NCI-H2107 treated with DMSO at 0.1 percent for 48 hours (cell line): Measurements from ENCODE around the gene SUMO2.
"Not testable (repeated sequence)": the region's sequence is repeated elsewhere in the genome, so short reads cannot be mapped to it uniquely, and the experiment has no call there.

ENCODE experiments used
- DNase-seq: peaks from one replicate; lab custom pipeline; 2025; ENCODE audit not compliant: unreplicated experiment; lab: John Stamatoyannopoulos, UW

The SUMO2 gene

DNA sequence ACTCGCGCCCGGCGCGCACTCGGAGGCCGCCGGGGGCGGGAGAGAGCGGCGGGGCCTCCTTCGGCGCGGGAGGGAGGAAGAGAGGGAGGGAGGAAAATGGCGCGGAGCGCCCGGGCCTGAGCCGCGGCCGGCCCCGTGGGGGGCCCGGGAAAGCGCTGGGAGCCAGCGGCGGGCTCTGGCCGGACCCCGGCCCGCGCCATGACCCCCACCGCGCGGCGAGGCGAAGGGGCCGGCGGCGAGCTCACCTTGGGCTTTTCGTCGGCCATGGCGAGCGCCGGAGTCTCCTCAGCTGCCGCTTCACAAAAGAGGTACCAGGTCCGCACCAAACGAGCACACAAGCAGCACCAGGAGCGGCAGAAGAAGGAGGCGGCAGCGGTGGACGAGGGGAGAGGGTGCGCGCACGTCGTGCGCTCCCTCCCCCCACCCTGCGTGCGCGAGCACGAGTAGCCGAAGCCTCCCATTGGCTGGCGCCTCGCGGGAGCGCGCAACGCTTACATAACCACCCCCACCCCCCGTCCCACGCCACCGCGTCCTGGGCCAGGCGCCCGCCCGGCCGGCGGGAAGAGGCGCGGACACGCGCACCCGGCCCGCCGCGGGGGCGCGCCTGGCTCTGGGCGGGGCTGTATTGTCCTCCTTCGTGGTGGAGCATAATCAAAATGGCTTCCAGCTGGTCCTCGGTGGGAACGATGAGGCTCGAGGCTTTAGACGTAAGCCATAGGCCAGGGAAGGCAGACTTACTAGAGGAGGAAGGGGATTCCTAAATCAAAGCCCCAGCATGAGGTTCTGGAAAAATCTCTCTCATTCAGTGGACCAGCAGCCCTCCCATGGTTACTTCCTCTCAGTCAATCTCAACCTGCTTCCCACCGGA is at the start of gene SUMO2:
Gene SUMO2 (minus strand): TSS at position 391 of the 868 bp plus-strand sequence. CDS start 125 bp downstream, at position 266.
- DNase-seq, result peak; percentile 74

DNA sequence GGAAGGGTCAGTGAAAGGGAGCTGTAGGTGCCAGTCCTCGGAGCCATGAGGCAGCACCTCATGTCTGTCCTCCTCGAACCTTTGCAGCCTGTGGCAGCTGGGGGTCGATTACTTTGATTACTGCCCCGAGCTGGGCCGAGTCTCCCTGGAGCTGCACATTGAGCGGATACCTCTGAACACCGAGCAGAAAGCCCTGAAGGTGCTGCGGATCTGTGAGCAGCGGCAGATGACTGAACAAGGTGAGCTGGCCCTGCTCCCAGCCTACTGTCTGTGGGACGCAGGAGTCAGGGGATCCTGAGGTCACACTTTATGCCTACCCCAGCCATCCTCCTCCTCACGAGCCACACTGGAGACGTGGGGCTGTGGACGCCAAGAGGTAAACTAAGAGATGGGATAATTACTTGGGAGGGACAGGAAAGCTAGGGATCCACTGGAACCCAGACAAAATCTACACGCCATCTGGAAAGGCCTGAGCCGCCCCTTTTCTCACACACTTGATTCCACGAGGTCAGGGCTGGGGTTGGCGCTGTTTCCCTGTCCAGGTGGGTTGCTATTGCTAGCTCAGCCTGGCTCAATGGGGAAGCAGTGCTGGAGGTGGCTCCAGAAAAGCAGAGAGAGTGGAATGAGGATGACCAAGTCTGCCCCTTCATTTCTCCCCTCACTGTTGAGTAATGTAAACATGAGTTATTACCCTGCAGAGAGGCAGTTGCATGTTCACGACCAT is 49.1 kb upstream of the SUMO2 start:
- DNase-seq, result no peak

DNA sequence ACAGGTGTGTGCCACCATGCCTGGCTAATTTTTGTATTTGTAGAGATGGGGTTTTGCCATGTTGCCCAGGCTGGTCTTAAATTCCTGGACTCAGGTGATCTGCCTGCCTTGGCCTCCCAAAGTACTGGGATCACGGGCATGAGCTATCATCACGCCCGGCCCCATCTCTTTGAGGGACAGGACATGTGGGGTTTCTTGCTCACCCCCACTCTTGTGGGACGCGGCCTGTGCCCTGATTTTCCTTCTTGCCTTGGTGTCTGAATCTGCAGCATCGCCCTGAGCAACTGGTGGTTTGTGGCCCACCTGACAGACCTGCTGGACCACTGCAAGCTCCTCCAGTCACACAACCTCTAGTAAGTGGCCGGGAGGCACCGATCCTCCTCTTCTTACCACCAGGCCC is 48.3 kb upstream of the SUMO2 start:
- no peak for DNase-seq

DNA sequence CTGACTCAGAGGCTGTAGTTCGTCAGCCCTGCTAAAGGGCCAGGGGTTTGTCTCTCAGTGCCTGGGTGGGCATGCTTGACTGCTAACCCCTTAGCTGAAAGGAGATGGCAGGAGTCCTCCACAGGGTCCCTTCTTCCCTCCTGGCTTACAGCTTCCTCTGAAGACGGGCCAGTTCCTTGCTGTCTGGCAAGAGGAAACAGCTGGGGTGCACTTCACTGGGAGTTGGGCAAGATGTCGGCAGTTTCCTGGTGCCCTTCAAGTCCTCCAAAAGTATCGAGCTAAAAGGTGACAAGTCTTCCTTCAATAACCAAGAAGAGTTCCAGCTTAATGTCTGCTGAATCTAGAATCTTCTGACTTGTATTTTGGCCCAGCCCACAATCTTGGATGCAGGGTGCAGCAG is 46.1 kb upstream of the SUMO2 start:
- no peak for DNase-seq

DNA sequence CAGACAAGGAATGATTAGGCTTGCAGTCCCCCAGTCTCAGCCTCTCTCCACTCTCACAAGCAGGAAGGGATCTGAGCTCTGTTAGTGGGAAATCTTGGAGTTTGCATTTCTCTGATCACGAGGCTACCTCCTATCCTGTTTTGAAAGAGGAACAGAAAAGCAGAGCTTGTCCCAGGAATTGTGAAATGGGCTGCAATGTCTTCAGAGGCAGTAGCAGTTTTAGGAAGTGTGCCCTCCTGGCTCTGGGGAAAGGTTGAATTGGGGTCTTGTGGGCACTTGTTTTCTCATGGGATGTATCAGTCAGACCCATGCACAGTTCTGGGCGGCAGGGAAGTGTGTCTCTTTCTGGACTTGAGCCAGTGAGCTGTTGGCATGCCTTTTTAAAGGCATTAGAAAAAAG is 45.5 kb upstream of the SUMO2 start:
- no peak for DNase-seq

DNA sequence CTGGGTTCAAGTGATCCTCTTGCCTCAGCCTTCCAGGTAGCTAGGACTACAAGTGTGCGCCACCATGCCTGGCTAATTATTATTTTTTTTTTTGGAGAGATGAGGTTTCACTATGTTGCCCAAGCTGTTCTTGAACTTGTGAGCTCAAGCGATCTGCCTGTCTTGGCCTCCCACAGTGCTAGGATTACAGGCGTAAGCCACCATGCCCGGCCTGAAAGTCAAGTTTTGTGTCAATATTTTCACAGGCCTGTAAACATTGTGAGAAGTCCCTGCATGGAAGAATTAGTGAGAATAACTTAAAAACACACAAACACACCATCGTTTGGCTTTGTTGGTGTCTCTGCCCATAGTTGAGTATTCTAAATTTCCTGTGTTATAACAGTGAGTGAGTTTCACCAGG is 45.0 kb upstream of the SUMO2 start:
- no peak for DNase-seq

DNA sequence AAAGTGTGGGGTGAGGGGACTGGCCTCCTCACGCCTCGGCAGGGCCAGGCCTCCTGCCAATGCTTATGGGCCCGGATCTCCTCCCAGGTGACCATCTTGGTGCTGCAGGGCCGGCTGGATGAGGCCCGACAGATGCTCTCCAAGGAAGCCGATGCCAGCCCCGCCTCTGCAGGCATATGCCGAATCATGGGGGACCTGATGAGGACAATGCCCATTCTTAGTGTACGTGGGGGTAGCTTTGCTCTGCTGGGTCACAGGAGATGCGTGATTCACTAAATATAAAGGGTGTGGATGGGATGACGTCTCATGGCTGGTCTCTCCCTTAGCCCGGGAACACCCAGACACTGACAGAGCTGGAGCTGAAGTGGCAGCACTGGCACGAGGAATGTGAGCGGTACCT is 42.3 kb upstream of the SUMO2 start:
- DNase-seq, result no peak

DNA sequence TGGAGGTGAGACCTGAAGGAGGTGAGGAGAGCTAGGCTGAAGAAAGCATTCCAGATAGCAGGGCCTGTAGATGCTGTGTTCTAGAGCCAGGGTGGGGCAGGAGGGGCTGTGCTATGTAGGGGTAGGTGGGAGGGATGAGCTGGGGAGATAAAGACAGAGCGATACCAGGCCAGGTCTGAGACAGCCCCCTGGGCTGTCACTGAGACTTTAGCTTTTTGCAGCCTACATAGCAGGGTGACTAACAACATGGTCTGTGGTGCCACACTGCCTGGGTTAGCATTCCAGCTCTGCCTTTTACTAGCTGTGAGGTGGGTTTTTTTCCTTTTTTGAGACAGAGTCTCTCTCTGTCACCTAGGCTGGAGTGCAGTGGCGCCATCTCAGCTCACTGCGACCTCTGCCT is 37.1 kb upstream of the SUMO2 start:
- no peak for DNase-seq

DNA sequence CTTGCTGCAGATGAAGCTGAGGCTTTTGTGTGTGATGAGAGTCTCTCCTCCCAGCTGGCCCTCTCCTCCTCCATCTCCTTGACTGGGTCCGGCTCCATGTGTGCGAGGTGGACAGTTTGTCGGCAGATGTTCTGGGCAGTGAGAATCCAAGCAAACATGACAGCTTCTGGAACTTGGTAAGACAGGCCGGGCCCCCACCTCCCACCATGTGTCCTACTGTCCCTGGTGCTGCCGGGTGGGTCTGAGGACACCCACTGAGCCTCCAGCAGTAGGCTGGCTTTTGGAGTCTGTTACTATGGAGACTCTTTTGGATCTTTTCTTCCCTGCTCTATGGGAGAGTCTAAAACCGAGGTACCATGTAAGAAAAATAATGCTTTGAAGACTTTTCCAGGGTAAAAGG is 35.4 kb upstream of the SUMO2 start:
- no peak for DNase-seq

DNA sequence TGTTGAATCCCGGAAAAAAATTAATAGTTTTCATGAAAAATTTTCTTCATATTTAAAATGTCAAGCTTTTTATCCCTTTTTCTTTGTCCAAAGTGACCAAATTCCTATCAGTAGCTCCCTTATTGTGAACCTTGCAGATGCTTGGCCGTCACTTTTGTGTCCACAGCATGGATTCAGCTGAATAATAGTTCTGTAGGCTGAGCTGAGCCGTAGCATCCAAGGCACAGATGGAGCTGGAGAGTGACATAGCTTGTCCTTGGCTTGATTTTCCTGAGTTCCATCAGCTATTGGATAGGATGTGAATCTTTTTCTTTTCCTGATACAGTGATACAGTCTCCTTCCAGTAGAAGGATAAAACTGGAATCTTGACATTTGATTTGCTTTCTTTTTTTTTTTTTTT is 26.3 kb upstream of the SUMO2 start:
- DNase-seq, result no peak

DNA sequence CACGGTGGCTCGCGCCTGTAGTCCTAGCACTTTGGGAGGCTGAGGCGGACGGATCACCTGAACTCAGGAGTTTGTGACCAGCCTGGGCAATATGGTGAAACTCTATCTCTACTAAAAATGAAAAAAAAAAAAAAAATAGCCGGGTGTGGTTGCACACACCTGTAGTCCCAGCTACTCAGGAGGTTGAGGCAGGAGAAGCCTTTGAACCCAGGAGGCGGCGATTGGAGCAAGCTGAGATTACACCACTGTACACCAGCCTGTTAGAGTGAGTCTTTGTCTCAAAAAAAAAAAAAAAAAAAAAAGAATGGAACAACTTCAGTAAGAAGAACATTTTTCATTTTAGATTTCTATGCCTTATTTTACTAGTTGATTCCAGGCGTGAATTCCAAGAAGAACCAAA is 25.4 kb upstream of the SUMO2 start:
- no peak for DNase-seq

DNA sequence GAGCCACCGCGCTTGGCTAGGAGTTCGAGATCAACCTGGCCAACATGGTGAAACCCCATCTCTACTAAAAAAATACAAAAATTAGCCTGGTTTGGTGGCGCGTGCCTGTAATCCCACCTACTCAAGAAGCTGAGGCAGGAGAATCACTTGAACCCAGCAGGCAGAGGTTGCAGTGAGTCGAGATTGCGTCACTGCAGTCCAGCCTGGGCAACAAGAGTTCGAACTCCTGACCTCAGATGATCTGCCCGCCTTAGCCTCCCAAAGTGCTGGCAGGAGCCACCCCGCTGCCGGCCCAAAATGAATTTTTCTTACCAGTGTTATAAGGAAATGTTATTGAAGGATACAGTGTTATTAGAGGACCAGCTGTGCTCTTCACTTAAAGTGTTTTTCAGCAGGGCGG is 25.0 kb upstream of the SUMO2 start:
- DNase-seq, result no peak

DNA sequence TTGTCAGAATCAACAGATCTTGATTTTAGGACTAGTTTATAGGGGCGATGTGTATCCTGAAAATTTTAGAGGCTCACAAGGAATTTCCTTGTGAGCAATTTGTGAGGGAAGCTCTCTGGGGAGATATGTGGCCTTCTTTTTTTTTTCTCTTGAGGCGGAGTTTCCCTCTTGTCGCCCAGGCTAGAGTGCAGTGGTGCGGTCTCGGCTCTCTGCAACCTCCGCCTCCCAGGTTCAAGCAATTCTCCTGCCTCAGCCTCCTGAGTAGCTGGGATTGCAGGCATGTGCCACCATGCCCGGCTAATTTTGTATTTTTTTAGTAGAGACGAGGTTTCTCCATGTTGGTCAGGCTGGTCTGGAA is 24.3 kb upstream of the SUMO2 start:
- not testable (repeated sequence) for DNase-seq

DNA sequence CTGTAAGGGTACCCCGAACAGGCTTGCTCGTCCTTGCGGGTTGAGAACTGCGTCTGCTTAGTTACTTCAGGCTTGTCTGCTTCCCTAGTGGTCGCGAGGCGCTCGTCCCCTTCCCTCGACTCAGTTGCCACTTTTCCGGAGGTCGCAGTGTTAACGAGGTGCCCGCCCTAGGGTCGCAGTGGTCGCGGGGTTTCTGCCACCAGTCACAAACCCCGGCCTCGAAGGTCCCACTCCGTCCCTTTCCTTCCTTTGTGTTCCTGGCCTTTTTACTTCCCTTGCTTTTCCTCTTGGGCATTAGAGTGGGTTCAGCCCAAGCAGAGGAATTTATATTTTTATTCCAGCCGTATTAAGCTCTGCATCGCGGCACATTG is 23.0 kb upstream of the SUMO2 start:
- no peak for DNase-seq

DNA sequence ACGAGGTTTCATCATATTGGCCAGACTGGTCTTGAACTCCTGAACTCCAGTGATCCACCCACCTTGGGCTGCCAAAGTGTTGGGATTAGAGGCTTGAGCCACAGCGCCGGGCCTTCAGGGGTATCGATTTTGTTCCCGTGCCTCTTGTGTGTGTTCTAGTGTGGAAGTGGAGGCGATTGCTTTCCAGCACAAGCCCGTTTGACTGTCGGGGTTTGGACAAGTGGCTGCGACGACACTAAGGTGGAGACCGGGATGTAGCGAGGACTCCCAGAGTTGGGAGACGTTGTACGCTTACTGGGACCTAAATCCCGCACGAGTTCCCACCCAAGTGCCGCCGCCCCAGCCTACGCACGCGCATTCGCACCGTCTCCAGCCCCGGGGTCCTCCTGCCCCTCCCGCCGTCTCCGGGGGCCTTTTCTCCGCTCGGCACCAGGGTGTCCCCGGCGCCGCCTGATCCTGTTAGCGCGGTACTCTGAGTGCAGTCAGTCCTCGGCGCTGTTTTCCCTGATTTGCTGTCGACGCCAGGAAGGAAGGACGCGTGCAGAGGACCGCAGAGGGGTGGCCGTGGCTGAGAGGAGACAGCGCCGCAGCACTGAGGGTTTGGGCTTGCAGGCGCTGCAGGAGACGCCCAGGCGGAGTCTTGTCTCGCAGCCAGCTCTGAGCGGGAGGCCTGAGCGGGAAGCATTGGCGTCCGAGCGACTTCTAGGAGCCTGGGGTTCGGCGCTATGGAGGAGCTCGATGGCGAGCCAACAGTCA is 22.5 kb upstream of the SUMO2 start, which contains the start of gene NUP85:
Gene NUP85 (plus strand): TSS at position 643 of the 756 bp plus-strand sequence. CDS start 83 bp downstream, at position 726.
- DNase-seq, result peak; percentile 85

DNA sequence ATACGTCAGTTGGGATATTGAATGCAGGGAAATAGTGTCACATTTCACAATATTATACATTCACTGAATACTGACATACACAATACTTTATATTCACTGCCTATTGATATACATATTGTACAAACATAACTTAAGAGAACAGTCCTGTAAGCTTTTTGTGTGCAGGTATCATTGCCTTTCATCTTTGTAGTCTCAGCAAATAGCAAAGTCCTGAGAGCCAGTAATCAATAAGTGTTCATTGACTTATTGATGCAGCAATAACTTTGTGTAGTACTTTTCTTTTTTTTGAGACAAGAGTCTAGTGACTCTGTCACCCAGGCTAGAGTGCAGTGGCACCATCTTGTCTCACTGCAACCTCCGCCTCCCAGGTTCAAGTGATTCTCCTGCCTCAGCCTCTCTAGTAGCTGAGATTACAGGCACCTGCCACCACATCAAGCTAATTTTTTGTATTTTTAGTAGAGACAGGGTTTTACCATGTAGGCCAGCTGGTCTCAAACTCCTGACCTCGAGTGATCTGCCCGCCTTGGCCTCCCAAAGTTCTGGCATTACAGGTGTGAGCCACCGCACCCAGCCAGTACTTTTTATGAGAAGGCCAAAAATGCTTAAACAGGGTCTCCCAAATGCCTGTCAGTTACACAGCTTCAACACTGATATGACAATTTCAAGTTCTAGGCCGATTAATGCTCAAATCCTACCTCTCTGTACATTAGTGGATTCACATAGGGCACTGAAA is 17.3 kb upstream of the SUMO2 start:
- no peak for DNase-seq

DNA sequence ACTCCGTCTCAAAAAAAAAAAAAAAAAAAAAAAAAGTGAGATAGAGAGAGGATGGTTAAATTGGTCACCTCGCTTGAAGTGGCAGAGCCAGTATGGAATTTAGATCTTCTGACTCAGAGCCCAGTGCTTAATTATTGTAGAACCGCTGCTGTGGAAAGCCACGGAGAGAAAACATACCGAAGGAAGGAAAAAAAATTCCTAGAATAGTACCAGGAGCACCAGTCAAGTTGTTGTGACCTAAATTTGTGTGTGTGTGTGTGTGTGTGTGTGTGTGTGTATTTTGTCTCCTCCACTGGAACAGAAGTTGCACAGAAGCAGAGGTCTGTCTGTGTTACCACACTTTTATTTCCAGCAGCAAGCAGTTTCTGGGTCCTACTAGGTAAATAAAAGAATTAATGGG is 12.1 kb upstream of the SUMO2 start:
- no peak for DNase-seq

DNA sequence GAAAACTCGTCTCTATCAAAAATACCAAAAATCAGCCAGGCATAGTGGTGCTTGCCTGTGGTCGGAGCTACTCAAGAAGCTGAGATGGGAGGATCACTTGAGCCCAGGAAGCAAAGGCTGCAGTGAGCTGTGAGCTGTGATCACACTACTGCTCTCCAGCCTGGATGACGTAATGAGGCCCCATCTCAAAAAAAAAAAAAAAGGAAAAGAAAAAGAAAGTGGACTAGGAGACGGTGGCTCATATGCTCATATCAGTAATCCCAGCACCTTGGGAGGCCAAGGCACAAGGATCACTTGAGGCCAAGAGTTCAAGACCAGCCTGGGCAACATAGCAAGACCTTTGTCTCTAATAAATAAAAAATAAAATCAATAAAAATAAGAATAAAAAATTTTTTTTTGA is 8.8 kb upstream of the SUMO2 start:
- no peak for DNase-seq

DNA sequence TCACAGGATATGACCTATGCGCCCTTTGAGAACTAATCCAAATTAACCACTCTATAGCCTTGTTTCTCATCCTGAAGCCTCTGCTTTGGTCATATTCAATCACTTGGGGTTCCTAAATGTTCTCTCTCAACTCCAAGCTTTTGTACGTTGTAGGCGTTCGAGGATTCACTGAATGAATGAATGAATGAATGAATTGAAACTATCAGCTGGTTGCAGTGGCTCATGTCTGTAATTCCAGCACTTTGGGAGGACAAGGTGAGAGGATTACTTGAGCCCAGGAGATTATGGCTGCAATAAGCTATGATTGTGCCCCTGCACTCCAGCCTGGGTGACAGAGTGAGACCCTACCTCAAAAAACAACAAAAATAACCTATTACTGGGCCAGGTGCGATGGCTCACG is 5.9 kb upstream of the SUMO2 start:
- no peak for DNase-seq

DNA sequence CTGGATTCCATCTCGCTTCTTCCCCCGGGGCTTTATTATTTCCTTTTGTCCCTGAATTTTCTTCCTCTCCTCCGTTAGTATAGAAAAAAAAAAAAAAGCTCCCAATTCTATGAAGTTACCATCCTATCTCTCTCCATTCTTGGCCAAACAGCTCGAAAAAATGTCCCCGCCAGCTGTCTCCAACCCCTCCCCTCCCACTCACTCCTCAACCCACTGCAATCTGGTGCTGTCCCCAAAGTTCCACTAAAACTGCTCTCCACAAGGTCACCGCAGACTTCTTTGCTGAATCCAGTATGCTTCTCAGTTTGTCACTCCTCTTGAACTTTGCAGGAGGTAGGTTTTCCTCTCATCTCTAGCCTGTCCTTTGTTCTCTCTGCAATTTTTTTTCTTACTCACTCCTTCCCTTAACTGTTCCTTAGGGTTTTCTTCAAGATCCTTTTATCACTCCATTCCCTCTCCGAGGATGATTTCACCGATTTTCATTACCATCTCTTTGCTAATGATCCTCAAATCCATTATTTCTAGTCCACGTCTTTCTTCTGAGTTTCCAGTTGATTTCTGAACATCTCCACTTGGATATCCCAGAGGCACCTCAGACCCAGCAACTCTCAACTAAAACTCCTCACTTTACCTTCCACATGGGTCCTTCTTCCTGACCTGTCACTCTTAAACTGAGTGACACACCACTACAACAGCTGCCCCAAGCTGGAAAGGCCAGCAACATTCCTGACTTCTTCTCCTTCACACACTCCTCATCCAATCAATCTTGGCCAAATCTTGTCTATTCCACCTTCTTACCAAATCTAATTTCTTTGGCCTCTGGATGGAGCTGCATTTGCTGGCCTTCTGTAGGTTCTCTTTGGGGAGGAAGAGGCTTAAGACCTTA is 1.5 kb upstream of the SUMO2 start:
- DNase-seq, result no peak
